ENCODE data around the gene NHSL1.

NHSL1 gene

DNA sequence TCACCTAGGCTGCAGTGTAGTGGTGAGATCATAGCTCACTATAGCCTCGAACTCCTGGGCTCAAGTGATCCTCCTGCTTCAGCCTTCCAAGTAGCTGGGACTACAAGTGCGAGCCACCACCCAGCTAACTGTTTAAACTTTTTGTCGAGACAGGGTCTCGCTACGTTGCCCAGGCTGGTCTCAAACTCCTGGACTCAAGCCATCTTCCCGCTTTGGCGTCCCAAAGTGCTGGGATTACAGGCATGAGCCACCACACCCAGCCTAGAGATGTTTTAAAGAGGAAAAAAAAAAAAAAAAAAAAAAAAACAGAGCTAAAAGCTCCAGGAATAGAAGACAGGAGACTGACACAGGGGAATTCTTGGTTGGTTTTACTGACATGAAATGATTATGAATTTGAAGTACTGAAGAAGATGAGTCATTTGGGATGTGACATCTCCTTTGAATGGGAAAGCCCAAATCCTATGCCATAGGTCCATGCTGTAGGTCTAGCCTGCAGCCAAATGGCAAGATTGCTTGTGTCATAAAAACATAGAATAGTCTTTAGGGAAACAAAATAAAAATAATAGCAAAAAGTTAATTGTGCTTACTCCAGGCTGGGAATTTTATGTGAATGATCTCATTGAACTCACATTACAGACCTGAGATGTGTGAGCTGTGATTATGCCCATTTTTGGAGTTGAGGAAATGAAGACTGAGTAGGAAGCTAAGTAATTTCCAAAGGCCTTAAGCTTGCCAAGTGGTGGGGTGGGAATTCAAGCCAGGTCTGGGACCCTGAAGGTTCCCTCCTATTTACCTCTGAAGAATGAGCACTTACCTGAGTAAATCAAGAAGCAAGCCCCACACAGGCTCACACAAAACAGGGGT is 24.3 kb upstream of the NHSL1 start:
- in situ Hi-C loops (cut with MboI; ENCODE audit: low sequenced_read_pairs), result loop anchor here (25.0 kb wide), 1 partner anchor 411 kb away; the partner anchor contains the start of gene PERP

DNA sequence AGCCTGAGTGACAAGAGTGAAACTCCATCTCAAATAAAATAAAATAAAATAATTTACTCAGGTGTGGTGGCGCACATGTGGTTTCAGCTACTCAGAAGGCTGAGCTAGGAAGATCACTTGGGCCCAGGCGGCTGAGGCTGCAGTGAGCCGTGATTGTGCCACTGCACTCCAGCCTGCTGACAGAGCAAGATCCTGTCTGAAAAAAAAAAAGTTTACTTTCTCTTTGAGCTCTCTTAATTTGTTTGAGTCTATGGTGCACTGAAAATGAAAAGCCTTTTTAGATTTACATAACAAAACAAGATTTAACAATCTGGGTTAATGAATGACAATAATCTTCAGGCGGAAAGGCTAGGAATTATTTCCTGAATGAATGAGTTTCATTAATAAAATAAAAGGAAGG is 23.3 kb upstream of the NHSL1 start:
- in situ Hi-C loops (cut with MboI; ENCODE audit: low sequenced_read_pairs), result loop anchor here (25.0 kb wide), 1 partner anchor 410 kb away; the partner anchor contains the start of gene PERP

DNA sequence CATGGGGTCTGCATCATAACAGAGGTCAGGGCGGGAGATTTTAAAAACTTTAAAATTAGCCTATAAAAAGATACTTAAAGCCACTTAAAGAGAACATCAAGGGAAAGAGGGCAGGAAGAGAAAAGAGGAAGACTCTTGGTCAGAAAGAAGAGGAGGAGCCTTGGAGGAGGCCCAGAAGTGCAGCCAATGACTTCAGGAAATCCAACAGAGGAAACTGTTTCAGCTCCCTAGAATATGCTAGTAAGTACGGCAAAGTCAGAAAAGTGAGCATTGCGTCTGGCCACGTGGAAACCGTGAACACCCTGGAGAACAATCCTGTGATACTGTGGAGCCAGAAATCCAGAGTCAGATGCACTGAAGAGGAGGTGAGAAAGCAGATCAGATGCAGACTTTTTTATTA is 22.5 kb upstream of the NHSL1 start:
- in situ Hi-C loops (cut with MboI; ENCODE audit: low sequenced_read_pairs), result loop anchor here (25.0 kb wide), 1 partner anchor 409 kb away; the partner anchor contains the start of gene PERP

DNA sequence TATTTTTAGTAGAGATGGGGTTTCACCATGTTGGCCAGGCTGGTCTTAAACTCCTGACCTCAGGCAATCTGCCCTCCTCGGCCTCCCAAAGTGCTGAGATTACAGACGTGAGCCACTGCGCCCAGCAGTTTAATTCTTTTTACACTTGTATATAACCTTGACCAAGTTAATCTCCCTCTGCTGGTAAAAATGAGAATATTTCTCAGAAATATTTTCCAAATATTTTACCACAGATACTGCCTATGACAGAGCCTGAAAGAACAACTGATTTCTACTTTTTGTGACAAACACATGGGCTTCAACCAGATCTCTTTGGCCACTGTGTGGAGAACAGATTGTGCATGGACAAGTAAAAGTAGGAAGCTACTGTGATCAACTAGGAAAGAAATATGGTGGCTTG is 21.2 kb upstream of the NHSL1 start:
- in situ Hi-C loops (cut with MboI; ENCODE audit: low sequenced_read_pairs), result loop anchor here (25.0 kb wide), 1 partner anchor 408 kb away; the partner anchor contains the start of gene PERP

DNA sequence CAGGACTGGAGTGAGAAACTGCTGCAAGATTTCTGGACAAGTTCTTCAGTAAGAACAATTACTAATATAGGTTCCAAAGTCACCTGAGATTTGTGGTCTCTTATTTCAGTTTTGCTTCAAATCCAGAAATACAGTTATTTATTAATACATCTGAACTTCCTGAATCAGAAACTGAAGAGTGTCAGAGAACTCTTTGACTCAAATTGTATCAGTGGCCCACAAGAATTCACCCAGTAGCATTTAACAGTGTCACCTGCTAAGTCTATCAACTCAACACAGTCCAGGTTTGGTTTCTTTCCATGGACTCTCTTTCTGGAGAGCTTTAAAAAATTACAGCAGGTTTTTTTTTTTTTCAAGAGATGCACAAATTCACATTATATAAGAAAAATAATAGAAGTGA is 18.8 kb upstream of the NHSL1 start:
- in situ Hi-C loops (cut with MboI; ENCODE audit: low sequenced_read_pairs), result loop anchor here (25.0 kb wide), 1 partner anchor 406 kb away; the partner anchor contains the start of gene PERP

DNA sequence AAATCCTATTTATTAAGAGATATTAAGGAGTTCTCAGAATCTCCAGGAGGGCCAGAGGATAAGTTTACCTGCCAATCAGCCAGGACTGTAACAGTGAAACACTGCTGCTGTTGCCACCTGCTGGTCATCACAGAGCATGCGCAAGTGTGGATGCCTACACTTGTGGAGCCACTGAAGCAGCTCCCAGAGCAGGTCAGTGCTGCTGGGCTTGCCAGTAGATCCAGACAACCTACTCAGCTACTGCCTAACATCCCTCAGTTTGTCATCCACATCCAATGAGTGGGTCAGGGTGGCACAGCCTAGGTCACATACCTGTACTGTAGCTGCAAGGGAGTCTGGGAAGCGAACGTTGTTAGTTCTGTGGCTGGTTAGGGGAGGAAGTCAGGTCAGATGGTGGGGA is 18.3 kb upstream of the NHSL1 start:
- in situ Hi-C loops (cut with MboI; ENCODE audit: low sequenced_read_pairs), result loop anchor here (25.0 kb wide), 1 partner anchor 405 kb away; the partner anchor contains the start of gene PERP

DNA sequence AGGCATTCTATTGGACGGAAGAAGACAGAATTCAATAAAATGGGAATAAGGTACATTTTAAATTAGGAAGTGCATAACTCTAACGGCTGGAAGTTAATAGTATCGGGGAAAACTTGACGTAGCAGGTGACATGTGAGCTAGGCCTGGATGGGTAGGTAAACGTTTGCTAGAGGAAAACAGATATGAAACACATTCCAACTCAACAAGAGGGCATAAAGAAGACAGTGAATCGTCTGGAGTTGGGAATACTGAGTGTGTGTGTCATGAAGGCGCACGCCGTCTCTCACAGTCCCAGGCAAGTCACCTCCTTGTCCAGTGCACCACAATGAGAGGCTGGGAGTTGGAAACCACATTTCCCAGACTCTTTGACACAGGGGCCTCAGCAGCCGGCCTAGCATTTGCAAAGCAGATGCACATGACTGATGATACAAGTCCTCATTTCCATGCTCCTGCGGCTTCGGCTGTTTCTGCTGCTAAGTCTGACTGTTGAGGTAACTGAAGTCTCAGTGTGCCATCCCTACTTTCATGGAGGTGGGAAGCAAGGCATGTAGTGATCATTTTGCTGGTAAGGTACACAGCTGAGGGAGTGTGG is 16.5 kb upstream of the NHSL1 start:
- in situ Hi-C loops (cut with MboI; ENCODE audit: low sequenced_read_pairs), result loop anchor here (25.0 kb wide), 1 partner anchor 403 kb away; the partner anchor contains the start of gene PERP

DNA sequence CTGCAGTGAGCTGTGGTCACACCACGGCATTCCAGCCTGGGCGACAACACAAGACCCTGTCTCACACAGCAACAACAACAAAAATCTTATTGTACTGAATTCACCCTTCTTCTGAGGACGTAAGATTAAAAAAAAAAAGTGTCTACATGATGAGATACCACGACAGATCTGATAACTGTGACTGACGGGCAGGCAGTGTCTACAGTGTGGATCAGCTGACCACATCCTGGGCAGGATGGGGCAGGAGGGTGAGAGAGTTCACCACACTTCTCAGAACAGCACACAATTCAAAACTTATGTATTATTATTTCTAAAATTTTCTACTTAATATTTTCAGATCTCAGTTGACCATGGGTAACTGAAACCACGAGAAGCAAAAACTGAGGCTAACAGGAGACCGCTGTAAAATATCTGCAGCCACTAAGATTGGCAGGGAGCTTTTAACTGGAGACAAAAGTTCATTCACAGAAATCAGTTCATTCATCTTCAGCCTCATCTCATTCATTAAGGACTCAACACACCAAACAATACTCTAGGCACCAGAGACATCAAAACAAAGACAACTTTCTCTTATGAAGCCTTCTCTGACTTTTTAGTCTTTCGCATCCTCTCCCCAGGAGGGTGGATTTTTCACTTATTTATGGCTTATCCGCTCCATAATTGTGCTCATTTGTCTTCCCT is 15.7 kb upstream of the NHSL1 start:
- in situ Hi-C loops (cut with MboI; ENCODE audit: low sequenced_read_pairs), result loop anchor here (25.0 kb wide), 1 partner anchor 403 kb away; the partner anchor contains the start of gene PERP

DNA sequence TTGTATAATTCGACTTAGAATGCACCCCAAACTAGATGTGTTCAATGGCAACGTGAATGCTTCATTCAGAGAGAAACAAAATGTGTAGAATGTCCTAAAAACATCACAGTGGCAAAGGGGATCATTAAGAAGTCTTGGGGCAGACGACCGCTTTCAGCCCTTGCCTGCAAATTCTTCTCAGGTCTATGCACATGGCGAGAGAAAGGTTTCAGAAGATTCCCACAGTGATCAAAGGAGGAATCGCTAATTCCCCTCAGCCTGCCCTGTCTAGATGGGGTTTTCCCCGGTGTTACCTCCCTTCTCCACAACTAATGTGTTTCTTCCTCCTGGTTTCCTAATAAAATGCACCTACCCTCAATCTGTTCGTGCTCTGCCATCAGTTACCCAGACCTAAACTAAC is 13.3 kb upstream of the NHSL1 start:
- in situ Hi-C loops (cut with MboI; ENCODE audit: low sequenced_read_pairs), result loop anchor here (25.0 kb wide), 1 partner anchor 400 kb away; the partner anchor contains the start of gene PERP

DNA sequence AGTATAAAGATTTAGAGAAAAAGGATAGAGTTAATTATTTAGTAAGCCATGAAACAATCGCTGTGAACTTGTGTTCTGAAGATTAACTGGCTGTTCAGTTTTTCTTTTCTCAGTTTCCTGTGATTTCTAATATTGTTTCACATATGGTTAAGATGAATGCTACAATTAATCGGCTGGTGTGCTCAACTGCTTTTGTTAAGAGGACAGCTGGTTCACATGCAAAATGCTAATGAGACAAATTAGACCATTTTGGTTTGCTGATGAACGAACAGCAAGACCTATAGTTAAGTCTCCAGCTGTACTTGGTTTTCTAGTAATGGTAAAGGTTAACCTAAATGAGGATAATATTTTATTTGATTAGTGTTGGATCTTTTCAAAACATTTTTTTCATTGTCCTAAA is 10.8 kb upstream of the NHSL1 start:
- in situ Hi-C loops (cut with MboI; ENCODE audit: low sequenced_read_pairs), result loop anchor here (25.0 kb wide), 1 partner anchor 398 kb away; the partner anchor contains the start of gene PERP

DNA sequence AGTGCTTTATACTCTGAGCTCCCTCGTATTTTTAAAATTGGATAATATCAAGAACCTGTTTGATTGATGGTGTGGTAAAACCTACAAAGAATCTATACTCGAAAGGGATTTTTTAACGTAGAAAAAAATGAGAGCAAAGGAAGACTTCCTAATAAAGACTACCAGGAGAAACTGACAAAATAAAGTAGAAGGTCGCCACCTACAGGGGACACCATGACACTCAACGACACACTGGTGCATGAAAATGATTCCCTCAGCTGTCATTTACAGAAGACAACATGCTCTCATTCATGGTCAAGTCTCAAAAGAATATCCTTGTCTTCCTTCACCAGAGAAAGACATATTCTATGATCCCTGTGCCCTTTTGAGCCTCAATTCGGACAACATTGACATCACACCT is 10.1 kb upstream of the NHSL1 start:
- in situ Hi-C loops (cut with MboI; ENCODE audit: low sequenced_read_pairs), result loop anchor here (25.0 kb wide), 1 partner anchor 397 kb away; the partner anchor contains the start of gene PERP

DNA sequence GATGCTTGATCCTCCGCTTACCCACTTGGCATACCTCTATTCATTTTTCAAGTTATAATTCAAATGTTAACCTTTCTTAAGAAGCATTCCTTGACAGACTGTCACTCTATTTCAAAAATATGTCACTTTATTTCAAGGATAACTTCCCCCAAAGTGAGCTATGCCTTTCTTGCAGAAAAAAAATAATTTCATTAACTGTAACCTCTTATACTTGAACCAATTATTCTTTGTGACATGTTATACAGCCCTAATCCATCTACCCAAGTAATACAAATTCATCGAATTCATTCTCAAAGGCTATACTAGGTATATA is 9.3 kb upstream of the NHSL1 start:
- in situ Hi-C loops (cut with MboI; ENCODE audit: low sequenced_read_pairs), result loop anchor here (25.0 kb wide), 1 partner anchor 396 kb away; the partner anchor contains the start of gene PERP

DNA sequence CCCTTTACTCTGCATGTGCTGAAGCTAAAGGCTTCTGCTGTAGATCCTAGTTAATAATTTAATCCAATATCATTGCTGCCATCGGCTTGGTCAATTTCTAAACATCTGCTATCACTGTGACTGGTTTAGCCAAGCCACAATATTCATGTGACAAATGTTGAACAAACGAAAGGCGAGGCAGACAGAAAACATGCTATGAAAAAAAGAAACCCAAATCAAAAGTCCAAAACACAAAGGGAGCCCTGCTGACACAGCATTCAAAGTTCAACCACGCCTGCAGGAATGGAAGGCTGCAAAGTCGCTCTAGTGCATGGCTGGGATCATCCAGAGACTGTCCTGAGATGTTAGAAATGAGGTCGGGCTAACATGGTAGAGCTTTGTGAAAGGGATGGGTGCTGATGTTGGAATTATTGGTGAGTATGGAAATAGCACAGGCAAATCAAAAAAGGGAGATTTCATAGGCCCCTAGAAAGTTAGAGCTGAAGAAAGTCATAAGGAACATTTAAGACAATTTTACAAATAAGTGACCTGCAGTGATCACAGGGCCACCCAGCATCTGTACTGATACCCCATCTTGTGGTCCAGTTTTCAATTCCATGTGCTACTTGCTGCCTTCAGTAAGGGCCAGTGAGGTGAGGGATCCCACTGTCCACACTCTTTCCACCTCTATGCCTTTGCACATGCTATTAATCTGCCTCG is 8.8 kb upstream of the NHSL1 start:
- in situ Hi-C loops (cut with MboI; ENCODE audit: low sequenced_read_pairs), result loop anchor here (25.0 kb wide), 1 partner anchor 396 kb away; the partner anchor contains the start of gene PERP

DNA sequence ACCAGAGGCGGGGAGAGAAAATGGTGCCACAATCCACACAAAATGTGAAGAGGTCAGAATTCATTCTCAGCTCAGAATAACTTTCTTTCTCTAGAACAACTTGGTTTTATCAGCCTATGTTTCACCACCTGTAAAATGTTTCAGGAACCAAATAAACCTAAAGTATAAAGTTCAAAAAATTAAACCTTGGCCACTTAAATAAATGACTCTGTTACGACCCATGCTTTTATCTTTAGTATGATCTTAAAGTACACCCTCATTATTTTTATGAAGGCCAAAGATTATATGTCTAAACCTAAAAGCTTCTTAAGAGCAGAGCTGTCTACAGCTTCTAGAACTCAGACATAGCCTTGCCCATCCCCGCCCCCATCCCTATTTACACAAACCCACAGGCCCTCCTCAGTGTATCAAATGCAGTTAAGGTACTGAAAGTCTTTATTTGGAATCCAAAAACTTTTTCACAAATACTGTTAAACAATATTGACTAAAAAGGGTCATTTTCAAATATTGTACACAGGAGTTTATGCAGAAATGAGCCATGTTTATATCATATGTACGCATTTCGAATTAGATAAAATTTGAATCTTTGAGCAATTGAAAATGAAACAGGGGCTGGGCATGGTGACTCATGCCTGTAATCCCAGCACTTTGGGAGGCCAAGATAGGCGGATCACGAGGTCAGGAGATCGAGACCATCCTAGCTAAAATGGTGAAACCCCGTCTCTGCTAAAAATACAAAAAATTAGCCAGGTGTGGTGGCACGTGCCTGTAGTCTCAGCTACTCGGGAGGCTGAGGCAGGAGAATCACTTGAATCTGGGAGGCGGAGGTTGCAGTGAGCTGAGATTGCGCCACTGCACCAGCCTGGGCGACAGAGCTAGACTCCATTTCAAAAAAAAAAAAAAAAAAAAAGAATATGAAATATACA is 5.7 kb upstream of the NHSL1 start:
- in situ Hi-C loops (cut with MboI; ENCODE audit: low sequenced_read_pairs), result loop anchor here (25.0 kb wide), 1 partner anchor 393 kb away; the partner anchor contains the start of gene PERP

DNA sequence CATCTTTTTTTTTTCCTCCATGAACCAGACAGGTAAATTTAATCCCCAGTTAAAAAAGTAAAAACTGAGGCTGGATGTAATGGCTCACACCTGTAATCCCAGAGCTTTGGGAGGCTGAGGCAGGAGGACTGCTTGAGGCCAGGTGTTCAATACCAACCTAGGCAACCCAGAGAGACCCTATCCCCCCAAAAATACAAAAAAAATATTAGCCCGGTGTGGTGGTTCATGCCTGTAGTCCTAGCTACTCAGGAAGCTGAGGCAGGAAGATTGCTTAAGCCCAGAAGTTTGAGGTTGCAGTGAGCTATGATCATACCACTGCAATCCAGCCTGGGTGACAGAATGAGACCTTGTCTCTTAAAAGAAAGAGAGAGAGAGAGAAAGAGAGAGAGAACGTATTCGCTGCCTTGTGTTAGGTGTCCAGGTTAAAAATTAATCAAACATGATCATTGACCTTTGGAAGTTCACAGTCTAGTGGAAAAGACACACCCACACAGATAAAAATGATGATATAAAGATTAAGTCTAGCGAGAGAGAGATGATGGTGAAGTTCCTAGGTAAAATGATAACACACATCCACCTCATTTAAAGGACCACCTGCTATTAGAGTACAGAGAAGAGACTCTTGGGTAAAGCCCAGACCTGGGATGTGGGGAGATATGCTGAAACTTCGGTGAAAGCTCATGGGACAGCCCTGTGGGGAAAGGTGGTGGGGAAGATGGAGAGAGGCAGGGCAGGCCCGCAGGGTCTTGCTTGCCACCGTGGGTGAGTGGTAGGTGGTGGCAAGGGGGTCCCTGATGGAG is 4.8 kb upstream of the NHSL1 start:
- in situ Hi-C loops (cut with MboI; ENCODE audit: low sequenced_read_pairs), result loop anchor here (25.0 kb wide), 1 partner anchor 392 kb away; the partner anchor contains the start of gene PERP

DNA sequence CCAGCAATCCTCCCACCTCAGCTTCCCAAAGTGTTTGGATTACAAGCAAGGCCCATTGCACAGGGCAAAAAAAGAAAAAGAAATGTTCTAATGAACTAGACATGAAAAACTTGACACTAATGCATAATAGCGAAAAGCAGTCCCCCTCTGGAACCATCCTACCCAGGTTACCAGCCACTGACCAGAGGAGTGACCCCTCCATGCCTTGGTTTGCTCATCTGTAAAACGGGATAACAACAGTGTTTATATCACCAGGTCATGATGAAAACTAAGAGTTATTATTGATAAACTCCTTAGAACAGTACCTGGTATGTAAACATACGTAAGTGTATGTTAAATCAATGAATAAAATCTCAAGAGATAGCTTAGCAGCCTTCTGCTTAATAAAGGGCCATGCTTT is 3.3 kb upstream of the NHSL1 start:
- in situ Hi-C loops (cut with MboI; ENCODE audit: low sequenced_read_pairs), result loop anchor here (25.0 kb wide), 1 partner anchor 390 kb away; the partner anchor contains the start of gene PERP

DNA sequence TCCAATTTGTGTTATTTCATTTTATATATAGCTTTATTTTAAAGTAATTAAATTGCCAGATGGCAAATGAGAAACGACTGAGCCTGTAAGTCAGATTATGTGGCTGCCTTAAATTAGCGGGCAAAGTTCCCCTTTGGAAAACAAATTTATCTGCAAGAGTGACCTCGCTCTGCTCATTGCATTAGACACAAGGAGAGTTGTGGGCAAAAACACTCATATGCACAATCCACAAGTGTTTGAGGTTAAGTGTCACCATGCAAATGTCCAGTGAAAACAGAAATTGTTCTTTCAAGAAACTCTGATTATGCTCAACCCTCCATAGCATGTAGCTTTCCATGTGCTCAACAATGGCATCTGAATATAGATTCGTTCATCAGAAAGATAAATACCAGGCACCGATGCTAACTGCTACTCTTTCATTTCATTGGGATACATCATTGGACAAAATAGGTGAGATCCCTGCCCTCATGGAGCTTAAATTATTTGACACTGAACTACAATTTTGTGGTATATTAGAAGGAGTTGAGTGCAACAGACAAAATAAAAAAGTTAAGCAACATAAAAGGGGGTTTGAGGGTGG is 1.7 kb upstream of the NHSL1 start:
- in situ Hi-C loops (cut with MboI; ENCODE audit: low sequenced_read_pairs), result loop anchor here (25.0 kb wide), 1 partner anchor 389 kb away; the partner anchor contains the start of gene PERP
